ENCODE data around the gene EFNA5.

EFNA5 gene

DNA sequence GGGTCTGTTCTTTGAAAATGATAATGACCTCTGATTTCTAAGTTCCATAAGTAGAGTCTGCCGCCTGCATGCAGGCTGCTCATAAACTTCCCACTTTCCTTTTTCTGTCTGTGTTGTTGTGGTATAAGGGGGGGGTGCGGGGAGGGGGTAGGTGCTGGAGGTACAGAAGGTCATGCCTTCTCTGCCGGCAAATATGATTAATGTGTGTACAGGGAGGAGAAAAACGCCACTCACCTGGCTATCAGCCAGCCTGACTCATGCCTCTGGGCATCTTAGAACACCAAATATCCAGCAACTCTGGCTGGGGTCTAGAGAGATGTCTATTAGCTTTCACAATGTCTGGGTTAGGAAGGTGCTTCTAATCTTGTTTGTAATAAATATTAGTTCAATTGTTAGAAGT is 128.3 kb downstream of the EFNA5 start:
- peak; percentile 81 for DNase-seq

DNA sequence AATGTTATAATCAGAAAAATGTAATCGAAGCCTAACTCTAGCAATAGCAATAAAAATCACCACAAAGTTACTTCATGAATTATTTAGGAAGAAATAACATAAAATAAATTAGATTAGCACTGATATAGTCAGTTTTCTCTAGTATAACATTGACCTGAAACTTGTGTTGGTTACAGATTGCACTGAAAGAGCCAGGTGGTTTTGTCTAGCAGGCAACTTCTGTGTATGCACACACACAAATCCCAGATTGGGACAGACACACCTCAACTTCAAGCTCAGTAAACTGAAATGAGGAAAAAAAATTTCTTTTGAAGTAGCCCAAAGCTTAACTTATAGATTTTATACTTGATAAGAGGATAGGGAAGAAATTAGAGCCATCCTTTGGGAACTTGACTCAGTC is 129.3 kb downstream of the EFNA5 start:
- no peak for DNase-seq

DNA sequence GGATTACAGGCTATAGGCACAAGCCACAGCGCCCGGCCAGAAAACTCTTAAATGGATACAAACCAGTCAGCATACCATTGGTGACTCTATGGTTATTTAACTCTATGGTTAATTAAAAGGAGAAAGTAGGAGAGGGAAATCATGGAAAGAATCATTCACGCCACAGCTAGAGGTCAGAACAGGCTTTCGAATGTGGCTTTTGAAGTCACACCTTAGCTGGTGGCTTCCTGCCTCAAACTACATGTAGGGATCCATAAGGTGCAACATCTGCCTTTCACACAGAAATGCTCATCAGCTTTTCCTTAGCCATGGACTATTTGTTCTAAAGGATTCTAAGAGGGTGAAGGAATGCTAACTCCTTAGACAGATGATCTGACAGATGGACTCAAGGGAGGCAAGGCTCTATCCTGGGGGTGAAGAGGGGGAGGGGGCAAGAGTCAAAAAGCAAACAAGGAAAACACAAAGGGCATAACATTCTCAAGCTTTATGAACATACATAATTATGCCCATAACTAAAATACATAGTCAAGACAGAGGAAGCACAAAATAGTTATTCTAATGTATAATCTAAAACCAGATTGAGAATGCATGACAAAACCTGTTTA is 130.9 kb downstream of the EFNA5 start:
- DNase-seq, result no peak

DNA sequence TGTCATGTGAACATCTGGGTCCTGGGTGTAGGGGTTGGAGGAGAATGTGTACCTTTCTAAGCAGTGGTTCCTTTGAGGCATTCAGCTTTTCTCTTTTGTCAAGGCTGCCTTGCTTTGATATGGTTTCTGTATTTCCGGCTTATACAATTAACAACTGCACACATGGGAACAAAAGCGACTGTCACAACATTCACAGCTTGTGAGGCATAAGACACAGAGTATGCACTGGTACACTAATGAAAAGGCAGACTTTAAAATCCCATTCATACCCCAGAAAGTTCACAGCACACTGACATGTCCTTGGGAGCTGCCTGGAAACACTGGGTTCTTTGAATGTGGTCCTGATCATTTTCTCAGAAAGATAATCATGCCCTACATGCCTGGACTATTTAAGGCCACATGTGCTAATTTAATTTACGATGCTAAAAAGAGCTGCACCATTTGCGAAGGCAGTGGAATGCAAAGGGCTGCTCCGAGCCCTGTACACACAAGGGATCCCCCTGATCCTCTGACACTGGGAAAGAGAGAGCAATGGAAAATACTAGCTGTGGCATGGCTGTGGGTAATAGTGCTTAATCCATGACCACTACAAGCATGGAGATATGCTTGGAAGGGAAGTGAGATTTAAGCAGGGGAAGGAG is 131.8 kb downstream of the EFNA5 start:
- no peak for DNase-seq

DNA sequence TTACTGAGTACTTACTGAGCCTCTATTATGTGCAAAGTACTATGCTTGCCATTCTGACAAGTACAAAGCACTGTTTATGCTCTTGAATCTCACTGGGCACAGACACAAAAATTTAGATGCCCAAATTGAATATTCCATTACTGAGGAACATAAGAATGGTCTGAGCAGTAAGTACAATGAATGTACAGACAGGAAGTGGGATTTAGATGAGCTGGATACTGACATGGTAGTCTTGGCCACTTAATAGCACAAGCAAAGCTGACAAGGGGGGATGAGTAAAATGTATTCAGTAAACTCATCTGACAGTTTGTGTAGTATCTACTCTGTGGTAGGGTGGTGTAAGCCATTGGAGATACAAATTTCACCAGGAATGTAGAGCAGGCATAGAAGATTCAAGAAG is 132.4 kb downstream of the EFNA5 start:
- DNase-seq, result peak; percentile 21

DNA sequence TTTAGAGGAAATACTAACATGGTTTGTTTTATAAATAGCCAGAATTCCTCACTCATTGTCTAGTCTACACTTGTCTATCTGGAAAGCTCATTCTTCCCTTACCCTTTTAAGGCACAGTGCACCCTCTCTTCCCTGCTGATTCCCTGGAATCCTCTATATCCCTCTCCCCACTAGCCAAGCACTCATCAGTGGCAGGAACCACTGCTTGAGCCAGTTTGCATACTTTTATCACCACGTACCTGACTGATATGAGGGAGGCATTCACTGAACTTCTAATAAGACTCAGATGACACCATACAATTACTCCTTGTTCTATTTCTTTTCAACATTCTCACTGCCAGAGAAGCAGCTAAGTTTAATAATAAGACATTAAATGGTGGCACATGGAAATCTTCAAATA is 134.9 kb downstream of the EFNA5 start:
- DNase-seq, result no peak

DNA sequence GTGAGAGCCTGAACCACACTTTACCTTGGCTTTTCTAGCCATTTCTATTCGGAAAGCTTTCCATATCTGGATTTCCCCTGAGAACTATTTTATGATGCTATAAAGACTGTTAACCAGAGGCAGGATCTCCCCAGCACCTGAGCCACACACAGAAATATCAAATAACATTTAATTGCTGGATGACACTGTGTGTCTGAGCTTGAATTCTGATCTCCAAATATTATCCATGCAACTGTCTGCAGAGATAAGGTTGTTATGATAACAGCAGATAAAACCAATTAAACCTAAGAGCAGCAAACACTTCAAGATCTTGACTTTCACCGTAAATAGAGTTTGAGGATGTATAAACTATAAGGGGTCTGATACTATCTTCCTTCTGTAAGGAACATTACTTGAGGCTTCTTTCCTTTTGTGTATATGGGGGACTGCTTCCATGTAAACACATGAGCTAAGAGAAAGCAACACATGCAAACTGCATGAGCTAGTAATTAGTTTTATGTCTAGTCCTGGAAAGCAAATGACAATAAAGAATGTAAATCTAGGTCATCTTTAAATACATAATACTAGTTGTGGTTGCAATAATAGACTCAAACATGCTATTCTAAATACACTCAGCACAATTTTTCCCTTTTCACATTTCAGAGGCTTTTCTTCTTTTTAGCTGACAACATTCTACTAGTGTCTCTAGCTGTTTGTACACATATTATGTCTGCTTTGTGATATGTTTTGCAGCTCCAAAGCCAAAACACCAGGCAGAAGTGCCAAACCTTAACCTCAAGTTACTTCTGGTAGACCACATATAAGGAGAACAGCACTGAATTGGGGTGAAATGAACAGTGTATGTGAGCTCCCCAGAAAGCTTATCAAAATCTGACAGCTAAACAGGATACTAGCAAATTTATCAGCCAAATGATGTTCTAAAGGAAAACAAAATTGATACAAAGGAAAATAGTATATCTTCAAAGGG is 136.5 kb downstream of the EFNA5 start:
- no peak for DNase-seq

DNA sequence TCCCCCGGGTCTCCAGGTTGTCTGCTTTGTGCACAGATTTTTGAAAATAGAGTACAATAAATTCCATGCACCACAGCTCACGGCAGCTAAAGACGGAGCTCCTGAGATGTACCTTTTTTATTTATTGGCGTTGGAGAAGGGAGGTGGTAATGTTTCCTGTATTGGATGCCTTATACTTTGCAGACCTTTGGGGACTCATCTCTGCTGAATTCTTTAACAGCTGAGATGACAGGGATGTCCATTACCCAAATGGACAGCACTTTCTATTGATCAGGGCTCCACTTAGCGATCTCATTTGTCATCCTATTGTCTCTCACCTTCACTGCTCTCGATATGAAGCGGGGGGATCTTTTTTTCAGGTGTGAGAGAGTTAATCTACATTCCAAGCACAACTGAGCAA is 137.8 kb downstream of the EFNA5 start:
- DNase-seq, result no peak

DNA sequence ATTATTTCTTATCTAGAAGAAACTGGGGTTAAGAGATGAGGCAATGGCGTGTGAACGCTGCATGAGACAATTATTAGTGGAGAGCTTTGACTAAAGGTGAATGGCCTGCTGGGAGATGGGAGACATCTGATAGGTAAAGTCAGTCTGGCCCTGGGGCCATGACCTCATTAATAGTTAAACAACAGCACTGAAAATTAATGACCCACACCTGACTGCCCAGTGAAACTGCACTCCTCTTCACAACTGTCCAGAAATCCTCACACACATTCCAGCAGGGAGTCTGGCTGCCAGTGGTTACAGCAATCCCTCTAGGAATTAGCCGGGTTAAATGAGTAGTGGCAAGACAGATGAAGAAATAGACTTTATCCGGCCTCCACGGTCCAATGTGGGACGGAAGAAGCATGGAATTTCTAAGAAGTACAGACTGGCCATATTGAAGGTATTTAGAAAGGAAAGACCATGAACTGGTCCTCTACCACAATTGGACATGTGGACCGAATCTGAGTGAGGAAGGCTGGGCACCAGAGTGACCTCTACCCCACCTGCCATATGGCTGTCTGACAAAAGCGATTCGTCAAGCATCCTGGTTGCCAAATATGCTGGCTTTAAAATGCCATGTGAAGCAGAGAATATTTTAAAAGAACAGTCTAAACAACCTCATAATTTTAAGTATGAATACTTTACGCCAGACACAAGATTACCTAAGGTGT is 138.4 kb downstream of the EFNA5 start:
- DNase-seq, result no peak

DNA sequence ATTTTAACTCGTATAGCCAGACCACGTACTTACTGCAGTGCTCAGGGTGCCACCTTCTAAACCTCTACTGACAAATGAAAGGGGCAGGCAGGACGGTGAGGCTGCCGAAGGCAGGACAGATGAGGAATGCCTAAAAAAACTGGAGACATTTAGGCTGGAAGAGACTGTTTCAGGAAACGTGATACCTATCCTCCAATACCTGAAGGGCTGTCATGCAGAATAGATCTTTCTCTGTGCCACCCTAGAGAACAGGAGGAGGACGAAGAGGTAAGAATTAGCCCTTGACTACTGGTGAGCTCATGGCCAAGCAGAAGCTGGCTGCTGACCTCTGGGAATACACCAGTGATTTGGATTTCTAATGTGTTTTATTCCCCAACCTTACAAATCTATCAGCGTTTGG is 139.4 kb downstream of the EFNA5 start:
- no peak for DNase-seq

DNA sequence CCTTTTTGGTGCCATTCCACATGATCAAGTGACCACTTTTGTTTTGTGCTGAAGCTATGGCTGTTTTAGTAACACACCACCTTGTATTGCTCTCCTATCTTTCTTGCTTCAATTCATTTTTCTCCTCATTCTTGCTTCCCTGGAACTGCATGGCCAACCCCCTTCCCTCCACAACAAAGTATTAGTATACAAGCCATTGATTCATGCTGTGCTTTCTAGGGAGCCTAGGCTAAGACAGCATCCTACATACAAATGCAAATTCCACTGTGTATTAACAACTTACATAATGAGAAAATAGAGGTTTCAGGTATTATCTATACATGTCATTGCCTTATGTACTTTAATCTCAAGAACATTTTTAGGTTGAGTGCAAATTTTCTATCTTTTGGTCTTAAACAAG is 141.1 kb downstream of the EFNA5 start:
- no peak for DNase-seq

DNA sequence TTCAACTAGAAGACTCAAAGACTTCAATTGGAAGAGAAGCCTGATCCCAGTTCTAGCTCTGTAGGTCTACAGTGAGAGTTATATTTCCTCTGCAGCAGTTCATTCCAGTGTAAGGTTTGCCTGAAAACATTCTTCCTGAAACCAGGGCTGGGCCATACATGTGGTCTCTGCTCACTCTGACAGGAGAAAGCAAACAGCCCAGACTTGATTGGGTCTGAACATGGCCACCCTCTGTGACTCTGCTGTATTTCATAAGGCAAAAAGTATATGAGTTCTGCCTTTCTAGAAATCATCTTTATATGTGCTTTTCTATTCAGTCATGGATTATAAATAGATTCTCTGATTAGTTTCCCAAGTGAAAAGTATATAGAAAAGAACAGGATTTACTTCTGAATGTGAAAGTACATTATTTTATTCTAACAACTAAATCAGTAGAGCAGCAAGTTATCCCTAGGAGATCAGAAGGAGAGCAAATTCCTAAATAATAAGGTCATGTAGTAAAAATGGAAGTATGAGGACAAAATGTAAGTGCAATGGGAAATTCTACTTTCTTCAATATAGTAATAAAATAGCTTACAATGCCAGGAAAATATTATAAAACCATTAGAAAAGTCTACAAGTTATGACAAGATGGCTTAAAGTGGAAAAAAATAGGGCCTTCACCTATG is 144.3 kb downstream of the EFNA5 start:
- peak; percentile 11 for DNase-seq

DNA sequence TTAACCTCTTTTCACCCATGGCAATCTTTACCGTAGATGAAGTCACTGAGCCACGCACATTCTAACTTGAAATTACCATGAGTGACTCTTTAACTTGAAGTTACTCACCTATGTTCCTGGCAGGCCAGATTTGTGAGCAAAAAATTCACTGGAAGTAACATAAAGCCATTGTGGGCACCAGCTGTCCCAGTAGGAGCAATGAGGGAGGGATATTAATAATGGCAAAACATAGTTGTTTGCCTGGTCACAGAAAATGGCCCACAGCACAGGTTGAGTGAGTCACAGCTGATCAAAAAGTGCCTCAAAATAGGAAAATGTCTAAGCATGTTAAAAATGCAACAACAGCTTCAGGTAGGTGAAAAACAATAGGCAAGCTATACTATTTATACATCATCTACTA is 146.6 kb downstream of the EFNA5 start:
- no peak for DNase-seq

DNA sequence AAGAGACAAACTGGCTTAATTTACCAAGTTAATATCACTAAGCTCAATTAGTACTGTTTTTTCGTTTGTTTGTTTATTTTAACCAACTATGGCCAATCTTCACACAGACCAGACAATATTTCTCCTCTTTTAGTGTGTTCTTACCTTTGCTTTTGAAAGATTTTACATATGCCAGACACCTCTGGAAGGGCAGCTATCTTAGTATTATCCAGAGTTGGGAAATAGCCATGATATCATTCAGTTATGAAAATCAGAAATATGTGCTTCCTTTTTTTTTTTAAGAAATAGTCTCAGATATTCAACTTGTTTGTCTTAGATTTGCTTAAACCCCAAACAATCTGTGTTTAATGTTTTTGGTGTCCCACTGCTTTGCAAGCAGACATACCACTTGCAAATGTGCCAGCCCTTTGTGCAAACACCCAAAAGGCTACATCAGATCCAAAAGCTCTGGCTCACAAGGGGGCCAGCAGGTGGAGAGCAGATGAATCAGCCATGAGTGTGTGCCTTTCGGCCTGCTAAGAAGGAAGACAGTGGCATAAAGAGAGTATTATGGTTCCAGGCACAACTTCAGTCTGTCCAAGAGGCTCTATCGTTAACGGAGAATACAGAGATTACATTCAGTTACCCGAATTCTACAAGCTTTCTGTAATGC is 147.6 kb downstream of the EFNA5 start:
- no peak for DNase-seq

DNA sequence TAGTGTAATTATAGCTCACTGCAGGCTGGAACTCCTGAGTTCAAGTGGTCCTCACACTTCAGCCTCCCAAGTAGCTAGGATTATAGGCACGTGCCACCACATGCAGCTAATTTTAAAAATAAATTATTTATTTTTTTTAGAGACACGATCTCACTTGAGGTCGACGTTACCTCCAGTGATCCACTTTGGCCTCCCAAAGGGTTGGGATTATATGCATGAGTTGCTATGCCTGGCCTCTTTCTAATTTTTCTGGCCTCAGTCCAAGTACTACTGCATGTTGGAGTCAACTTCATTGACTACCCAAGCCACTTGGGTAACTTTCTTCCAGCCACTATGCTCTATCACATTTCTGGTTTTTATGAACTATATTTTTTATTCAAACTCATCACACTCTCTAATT is 148.3 kb downstream of the EFNA5 start:
- no peak for DNase-seq

DNA sequence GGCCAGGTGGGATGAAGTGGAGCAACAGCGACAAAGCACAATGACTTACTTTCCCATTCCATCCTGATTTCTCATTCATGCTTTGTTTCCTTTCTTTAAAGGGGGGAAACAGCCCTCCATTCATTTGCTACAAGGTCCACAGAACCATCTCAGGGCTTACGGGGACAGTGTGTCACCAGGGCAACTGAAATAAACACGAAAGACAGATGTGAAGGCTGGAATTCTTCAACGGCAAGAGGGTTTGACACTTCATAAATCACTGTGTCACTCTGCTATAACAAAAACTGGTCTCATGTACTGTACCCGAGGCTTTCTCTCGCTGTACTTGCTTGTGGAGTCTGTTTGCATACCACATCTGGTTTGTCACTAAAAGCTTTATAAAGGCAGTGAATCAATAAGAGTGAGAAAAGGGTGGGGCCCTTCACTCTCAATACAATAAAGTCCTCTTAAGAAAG is 150.8 kb downstream of the EFNA5 start:
- DNase-seq, result peak; percentile 13

DNA sequence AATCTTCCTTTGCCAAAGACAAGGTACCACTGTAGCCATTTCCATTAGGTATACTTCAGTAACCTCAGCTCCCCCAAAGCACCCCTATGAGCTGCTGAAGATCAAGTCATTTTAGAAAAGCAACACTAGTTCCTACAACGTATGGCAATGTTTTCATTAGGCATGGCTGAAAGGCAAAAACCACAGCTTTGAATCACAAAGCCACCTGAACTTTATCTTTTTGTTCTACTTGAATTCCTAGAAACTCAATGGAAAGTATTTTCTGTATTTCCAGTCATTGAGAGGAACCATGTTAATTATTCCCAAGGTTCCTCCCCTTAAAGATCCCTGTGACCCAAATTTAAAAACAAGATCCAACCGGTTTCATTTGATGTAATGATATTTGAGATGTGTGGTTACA is 152.1 kb downstream of the EFNA5 start:
- no peak for DNase-seq

DNA sequence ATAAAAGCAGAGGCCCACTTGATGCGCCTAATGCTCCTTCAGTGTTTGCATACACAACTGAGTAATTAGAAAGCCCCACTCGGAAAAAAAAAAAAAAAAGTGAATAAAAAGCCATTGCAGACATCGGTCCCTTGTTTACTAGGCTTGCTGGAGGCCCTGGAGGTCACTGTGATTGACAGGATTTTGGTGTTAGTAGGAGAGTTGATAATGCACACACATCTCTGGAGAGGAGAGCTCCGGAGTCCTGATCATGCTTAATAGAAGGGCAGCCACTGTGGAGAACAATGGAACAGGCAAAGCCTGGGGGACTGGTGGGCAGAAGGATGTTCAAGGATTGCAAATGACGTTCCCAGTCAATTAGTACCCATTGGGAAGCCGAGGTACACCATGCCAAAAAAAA is 152.5 kb downstream of the EFNA5 start:
- DNase-seq, result no peak

DNA sequence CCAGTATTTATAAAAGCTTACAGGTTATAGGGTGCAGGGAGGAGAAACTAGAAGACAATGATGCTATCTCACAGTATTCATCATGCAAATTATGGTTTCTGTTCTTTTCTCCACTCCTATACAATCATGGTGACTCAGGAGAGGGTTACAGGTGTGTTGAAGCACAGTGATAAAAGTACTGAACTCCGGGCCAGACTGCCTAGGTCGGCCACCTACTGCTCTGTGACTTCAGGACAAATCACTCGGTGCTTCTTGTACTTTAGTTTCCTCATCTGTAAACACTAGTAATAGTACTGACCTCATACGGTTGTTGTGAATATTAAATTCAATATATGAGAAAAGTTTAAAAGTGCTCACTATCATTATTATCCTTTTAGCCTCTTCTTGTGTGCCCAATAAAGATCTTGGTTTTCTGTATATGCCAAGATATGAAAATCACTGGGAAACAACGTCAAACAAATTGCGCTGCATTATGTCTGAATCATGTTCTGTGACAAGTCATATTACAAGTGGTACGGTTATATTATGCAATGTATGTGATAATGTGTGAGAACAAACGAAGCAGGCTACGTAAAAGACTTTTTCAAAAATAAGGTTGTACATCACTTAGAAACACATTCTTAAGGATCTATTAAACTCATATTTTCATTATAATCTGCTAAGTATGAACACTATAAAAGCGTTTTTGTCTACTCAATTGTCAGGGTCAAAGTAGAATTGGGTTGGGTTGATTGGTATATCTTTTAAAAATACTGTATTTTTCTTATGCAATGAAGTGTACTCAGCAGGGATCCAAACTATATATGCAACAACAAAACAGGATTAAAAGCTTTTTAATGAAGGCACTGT is 153.3 kb downstream of the EFNA5 start:
- DNase-seq, result no peak

DNA sequence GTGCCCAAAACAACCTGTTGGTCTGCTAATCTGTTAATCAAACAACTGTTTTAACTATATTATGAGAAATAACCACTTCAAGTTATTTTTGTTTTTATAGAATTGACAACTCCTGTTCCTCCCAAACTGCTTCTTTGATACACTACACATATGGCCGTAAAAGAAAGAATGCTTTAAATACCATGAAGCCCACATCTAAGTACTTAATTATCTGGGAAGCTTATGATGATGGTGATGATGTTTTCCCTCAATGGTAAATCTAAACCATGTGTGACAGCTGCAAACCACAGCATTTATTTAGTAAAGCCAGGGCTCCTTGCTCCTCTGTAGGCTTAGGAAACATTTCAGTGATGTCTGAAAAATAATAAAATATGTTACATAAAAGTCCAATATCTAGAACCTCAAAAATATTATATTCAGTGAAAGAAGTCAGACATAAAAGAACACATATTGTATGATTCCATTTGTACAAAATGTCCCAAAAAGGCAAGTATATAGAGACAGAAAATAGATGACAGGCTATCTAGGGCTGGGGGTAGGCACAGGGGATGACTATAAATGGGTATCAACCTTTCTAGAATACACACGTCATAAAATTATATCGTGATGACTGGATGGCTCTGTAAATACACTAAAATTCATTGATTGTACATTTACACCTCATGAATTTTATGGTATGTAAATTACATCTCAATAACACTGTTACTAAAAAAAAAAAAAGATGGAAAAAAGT is 154.1 kb downstream of the EFNA5 start:
- peak; percentile 82 for DNase-seq
